K562 (cell line): ENCODE results near the gene HDAC5.

ENCODE experiments used
- CBX8 ChIP-seq: fragments of 200-600 bp; sonication (generic); IDR thresholded peaks from 2 replicates; pipeline ENCODE4 v1.6.1; 2012; ENCODE audit warnings: borderline replicate concordance, mixed run types, low read depth, mild to moderate bottlenecking, moderate library complexity, mixed read lengths, low read length, control low read depth, inconsistent platforms; ENCODE audit not compliant: poor library complexity, severe bottlenecking; ENCODE audit errors: extremely low read depth
- CTCF ChIP-seq, 3 experiments: IDR thresholded peaks in 2 of 3; conservative IDR thresholded peaks in 1 of 3; 2 replicates each; pipeline ENCODE4 v1.5.1; 2011 to 2012; ENCODE audit warnings: low read length in 3 of 3, mild to moderate bottlenecking in 3 of 3, control low read depth in 2 of 3, improper control_type of control experiment in 1 of 3, inconsistent platforms in 1 of 3, low read depth in 1 of 3, mixed read lengths in 1 of 3, moderate library complexity in 1 of 3; ENCODE audit not compliant: insufficient read depth in 2 of 3
- ESRRB ChIP-seq: fragments of 250-450 bp; sonication (Bioruptor Pico); IDR thresholded peaks from 2 replicates; pipeline ENCODE4 v1.5.0; 2020; ENCODE audit warnings: mild to moderate bottlenecking, moderate library complexity, borderline replicate concordance
- NR2F6 ChIP-seq: fragments of 450-650 bp; formaldehyde crosslinking; IDR thresholded peaks from 2 replicates; pipeline ENCODE4 v1.4.0; 2020; ENCODE audit warnings: mild to moderate bottlenecking
- PHF21A ChIP-seq: fragments of 450-650 bp; IDR thresholded peaks from 2 replicates; pipeline ENCODE4 v1.6.1; 2017; ENCODE audit warnings: low read depth, borderline replicate concordance
- POLR3A ChIP-seq: IDR thresholded peaks from 2 replicates; pipeline ENCODE4 v1.6.1; 2011; ENCODE audit warnings: borderline replicate concordance, mild to moderate bottlenecking, moderate library complexity; ENCODE audit not compliant: insufficient read length, insufficient read depth; ENCODE audit errors: extremely low read depth
- RNF219 ChIP-seq: fragments of 250-450 bp; sonication (Bioruptor Pico); IDR thresholded peaks from 2 replicates; pipeline ENCODE4 v1.5.0; 2022; ENCODE audit warnings: mild to moderate bottlenecking
- ZNF140 ChIP-seq: fragments of 250-450 bp; sonication (Bioruptor Pico); IDR thresholded peaks from 2 replicates; pipeline ENCODE4 v1.8.0; 2021; ENCODE audit warnings: moderate library complexity, mild to moderate bottlenecking, inconsistent platforms
- ZNF398 ChIP-seq: fragments of 250-450 bp; sonication (Bioruptor Pico); IDR thresholded peaks from 2 replicates; pipeline ENCODE4 v1.8.0; 2021; ENCODE audit warnings: moderate library complexity, mild to moderate bottlenecking, inconsistent platforms
- TF ChIP-seq, protein P1 (sequence below), 2 experiments: fragments of 450-650 bp; formaldehyde crosslinking in 1 of 2; IDR thresholded peaks; 2 replicates each; pipeline versions ENCODE4 v1.4.0 to v1.6.1; 2014 to 2020; ENCODE audit warnings: mild to moderate bottlenecking in 2 of 2, borderline replicate concordance in 1 of 2, low read depth in 1 of 2

DNA sequence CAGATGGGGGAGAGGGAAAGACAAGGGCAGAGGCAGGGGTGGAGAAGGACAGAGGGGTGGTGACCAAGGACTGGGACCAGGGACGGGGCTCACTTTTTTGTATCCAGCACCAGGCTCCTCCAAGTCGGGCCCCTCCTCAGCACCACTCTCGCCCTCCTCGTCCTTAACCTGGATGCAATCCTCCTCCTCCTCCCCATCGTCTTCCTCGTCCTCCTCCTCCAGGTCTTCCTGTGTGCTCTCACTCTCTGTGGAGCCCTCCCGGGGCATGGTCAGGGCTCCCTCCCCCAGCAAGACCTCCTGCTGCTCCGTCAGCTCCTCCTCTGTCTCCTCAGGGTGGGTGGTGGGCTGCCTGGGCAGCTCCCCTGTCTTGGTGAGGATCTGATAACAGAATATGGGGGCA lies 36.1 kb downstream of the HDAC5 start:
- no peak for TF ChIP-seq POLR3A
- TF ChIP-seq ZNF140 (CRISPR knock-in tag), result no peak
- no peak for TF ChIP-seq PHF21A
- TF ChIP-seq CBX8, result no peak
- TF ChIP-seq RNF219 (CRISPR knock-in tag), result no peak
- no peak for TF ChIP-seq NR2F6 (CRISPR knock-in tag)
- TF ChIP-seq, protein P1, sequence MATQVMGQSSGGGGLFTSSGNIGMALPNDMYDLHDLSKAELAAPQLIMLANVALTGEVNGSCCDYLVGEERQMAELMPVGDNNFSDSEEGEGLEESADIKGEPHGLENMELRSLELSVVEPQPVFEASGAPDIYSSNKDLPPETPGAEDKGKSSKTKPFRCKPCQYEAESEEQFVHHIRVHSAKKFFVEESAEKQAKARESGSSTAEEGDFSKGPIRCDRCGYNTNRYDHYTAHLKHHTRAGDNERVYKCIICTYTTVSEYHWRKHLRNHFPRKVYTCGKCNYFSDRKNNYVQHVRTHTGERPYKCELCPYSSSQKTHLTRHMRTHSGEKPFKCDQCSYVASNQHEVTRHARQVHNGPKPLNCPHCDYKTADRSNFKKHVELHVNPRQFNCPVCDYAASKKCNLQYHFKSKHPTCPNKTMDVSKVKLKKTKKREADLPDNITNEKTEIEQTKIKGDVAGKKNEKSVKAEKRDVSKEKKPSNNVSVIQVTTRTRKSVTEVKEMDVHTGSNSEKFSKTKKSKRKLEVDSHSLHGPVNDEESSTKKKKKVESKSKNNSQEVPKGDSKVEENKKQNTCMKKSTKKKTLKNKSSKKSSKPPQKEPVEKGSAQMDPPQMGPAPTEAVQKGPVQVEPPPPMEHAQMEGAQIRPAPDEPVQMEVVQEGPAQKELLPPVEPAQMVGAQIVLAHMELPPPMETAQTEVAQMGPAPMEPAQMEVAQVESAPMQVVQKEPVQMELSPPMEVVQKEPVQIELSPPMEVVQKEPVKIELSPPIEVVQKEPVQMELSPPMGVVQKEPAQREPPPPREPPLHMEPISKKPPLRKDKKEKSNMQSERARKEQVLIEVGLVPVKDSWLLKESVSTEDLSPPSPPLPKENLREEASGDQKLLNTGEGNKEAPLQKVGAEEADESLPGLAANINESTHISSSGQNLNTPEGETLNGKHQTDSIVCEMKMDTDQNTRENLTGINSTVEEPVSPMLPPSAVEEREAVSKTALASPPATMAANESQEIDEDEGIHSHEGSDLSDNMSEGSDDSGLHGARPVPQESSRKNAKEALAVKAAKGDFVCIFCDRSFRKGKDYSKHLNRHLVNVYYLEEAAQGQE (IDR thresholded peaks at IDR 0.05; ENCODE audit: borderline replicate concordance), result no peak
- TF ChIP-seq, protein P1 (CRISPR knock-in tag; IDR thresholded peaks at IDR 0.05; ENCODE audit: low read depth), result no peak
- TF ChIP-seq ZNF398 (CRISPR knock-in tag), result no peak
- no peak for TF ChIP-seq ESRRB (CRISPR knock-in tag)
- no peak for TF ChIP-seq CTCF (IDR thresholded peaks at IDR 0.05 in 2 of 3, conservative IDR thresholded peaks at IDR 0.05 in 1 of 3; ENCODE audit: insufficient read depth in 2 of 3, low read depth in 1 of 3, low read length in 3 of 3)
